GM12864 (cell line): Measurements from ENCODE around the gene MPPED1.

Experiments
- DNase-seq: peaks from one replicate; pipeline ENCODE4 v3.0.0-alpha.2; 2011; ENCODE audit warnings: low read depth
- H3K4me3 ChIP-seq: 2 replicates; pipeline ENCODE4 v1.5.1; 2011; ENCODE audit warnings: mild to moderate bottlenecking, low read depth, low read length, control low read depth
- CTCF ChIP-seq: IDR thresholded peaks from 2 replicates; pipeline ENCODE4 v1.5.1; 2011; ENCODE audit warnings: low read depth, mild to moderate bottlenecking, moderate library complexity, low read length, control low read depth, inconsistent platforms; ENCODE audit errors: missing control alignments

MPPED1 gene

DNA sequence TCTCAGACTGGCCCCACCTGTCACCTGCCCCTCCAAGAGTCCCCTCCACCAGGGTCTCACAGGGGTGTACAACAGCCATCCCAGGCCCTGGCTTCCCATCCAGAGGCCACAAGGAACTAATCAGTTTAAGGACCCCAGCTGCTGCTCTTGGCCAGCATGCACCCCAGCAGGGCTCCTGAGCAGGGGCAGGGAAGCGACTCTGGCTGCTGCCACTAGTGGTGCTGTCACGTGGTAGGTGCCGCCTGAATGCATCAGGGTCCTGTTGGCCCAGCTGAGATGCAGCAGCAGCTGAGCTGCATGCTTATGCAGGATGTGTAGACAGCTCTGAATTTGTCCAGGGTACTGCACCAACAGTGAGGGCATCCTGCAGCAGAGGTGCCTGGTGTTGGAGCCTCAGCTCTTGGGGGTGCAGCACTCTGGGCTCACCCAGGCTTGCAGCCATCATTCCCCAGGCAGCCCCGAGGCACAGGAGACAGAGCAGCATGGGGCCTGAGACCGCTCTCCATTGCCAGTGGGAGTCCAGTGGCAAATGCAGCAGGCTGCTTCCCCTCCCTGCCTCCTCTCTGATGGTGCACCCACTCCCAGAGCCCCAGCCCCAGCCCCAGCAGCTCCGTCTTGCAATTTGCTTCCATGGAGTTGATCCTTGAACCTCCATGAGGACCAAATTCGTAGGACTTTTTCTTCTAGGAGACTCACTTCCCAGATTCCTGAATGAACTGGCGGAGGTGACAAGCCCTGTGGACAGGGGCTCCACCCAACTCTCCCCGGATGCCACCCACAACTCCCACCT lies 98.7 kb downstream of the MPPED1 start:
- no peak for TF ChIP-seq CTCF
- no peak overlapping the region for H3K4me3 ChIP-seq
- DNase-seq = no peak

DNA sequence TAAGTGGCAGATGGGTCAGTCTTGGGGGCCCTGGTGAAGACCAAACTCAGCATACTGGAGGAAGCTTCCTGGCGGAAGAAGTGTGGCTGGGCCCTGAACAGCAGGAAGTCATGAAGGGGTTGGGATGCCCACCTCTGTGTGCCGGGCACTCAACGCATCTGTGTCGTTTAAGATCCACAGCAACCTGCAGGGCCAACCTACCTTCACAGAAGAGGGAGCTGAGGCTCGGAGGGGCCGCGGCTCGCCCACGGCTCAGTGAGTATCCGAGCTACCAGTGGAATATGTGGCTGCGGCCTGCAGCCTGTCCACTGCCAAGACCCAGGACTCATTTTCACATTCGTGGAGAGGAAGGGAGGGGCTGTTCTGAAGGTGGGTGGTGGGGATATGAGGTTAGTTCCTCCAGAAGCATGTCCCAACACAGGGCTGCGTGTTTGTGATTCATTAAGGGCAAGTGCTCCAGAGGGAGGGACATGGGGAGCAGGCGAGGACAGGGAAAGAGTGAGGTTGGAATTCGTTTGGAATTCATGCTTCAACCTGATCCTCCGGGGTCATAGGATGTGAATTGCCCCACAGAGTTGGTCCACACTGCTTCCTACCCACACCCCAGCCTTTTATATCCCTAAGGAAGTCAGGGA lies 99.6 kb downstream of the MPPED1 start:
- no peak for DNase-seq
- TF ChIP-seq CTCF = no peak
- no peak overlapping the region for H3K4me3 ChIP-seq

DNA sequence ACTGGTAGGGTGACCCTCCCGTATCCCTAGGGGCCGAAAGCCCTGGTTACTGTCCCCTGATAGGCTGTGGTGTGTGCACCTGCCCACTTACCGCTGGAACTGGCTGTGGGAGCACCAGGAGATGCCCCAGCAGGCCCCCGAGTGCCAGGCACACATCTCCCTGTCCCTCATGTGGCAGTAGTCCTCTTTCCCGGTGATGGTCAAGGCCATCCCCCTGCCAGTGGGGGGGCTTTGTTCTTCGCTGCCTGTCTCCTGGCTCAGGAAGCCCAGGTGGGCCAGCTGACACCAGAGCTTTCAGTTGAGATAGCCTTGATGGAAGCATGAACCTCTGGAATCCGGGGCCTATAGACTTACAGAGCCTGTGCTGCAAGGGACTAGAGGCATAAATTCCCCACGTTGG lies 100.5 kb downstream of the MPPED1 start:
- no peak for DNase-seq
- no peak for TF ChIP-seq CTCF
- H3K4me3 ChIP-seq = no peak overlapping the region

- no peak for TF ChIP-seq CTCF
- no peak overlapping the region for H3K4me3 ChIP-seq
- no peak for DNase-seq
Observed at GRCh38 chr22:43514476-43515157, 102.8 kb downstream of the MPPED1 start.

DNA sequence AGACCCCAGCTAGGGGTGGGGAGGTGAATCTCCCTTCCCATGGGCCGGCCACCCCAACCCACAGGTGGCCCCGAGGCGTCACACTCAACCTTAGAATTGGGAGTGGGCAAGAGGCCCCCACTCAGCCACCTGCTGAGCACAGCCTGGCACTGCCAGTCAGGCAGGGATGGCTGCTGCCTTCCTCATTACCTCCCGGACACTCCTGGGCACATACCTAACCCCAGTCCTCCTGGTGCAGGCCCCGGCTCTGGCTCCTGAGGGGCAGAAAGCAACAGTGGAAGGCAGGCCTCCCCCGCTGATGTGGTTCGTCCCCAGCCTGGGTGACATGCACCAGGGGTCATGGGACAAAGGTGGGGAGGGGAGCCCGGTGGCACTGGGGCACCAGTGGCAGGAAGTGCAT lies 103.6 kb downstream of the MPPED1 start:
- DNase-seq = no peak
- TF ChIP-seq CTCF = no peak
- H3K4me3 ChIP-seq = no peak overlapping the region

GRCh38 chr22:43515902-43516301 lies 104.1 kb downstream of the MPPED1 start:
- no peak for DNase-seq
- peak; percentile 30 for TF ChIP-seq CTCF
- no peak overlapping the region for H3K4me3 ChIP-seq

DNA sequence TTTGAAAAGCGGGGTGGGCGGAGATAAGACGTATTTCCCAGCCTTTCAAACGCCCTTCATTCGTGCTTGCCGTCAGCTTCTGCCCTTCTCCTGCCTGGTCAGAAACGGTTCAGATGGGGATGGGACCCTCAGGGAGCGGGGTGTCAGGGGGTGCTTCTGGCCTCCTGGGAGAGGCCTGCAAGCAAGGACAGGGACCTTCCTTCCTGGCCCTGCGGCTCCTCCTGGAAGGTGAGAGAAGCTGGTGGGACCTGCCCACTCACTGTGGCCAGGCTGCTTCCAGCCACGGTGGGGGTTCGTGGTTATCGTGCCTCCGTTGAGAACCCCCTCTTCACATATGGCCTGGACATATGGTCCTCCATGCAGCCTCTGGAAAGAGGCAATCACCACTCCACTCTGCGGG lies 104.6 kb downstream of the MPPED1 start:
- no peak for DNase-seq
- TF ChIP-seq CTCF = no peak
- no peak overlapping the region for H3K4me3 ChIP-seq
